ENCODE data around the gene FRMD5.
A peak's percentile ranks its signal among the peaks of the same experiment; 100 is the strongest.

FRMD5 gene

GRCh38 chr15:43919540-43920253, 275.4 kb downstream of the FRMD5 start:
- peak in 1 of 2 experiments; percentile 47 for DNase-seq

- DNase-seq: no peak
Measured at GRCh38 chr15:43918717-43919116, 276.4 kb downstream of the FRMD5 start.

- DNase-seq: no peak
Measured at GRCh38 chr15:43916326-43916660, 278.8 kb downstream of the FRMD5 start.

- DNase-seq: peak in 1 of 2 experiments; percentile 10
Measured at GRCh38 chr15:43915631-43916325, 279.3 kb downstream of the FRMD5 start.

- no peak for DNase-seq
Measured at GRCh38 chr15:43913941-43914340, 281.1 kb downstream of the FRMD5 start.

- DNase-seq: peak in 1 of 2 experiments; percentile 44
Measured at GRCh38 chr15:43913026-43913780, 281.9 kb downstream of the FRMD5 start.

- no peak for DNase-seq
Measured at GRCh38 chr15:43912208-43912607, 282.9 kb downstream of the FRMD5 start.

GRCh38 chr15:43911235-43911781, 283.8 kb downstream of the FRMD5 start:
- DNase-seq: peak in 1 of 2 experiments; percentile 71

GRCh38 chr15:43908516-43909050, 286.5 kb downstream of the FRMD5 start:
- no peak for DNase-seq

- DNase-seq: no peak
Measured at GRCh38 chr15:43905755-43906154, 289.3 kb downstream of the FRMD5 start.

GRCh38 chr15:43903864-43904290, 291.2 kb downstream of the FRMD5 start:
- peak; percentile 58 to 78 for DNase-seq

GRCh38 chr15:43901495-43901894, 293.6 kb downstream of the FRMD5 start:
- no peak for DNase-seq

GRCh38 chr15:43900996-43901395, 294.1 kb downstream of the FRMD5 start:
- DNase-seq: no peak

- DNase-seq: no peak
Measured at GRCh38 chr15:43899928-43900327, 295.1 kb downstream of the FRMD5 start.

GRCh38 chr15:43898891-43899290, 296.2 kb downstream of the FRMD5 start:
- no peak for DNase-seq

GRCh38 chr15:43896543-43896942, 298.5 kb downstream of the FRMD5 start:
- DNase-seq: no peak

- no peak for DNase-seq
Measured at GRCh38 chr15:43895586-43895985, 299.5 kb downstream of the FRMD5 start.

GRCh38 chr15:43893956-43894355, 301.1 kb downstream of the FRMD5 start:
- no peak for DNase-seq

- DNase-seq: no peak
Measured at GRCh38 chr15:43889042-43889441, 306.0 kb downstream of the FRMD5 start.

- no peak for DNase-seq
Measured at GRCh38 chr15:43887901-43888300, 307.2 kb downstream of the FRMD5 start.

- DNase-seq: no peak
Measured at GRCh38 chr15:43886558-43886957, 308.5 kb downstream of the FRMD5 start.

- no peak for DNase-seq
Measured at GRCh38 chr15:43883571-43883970, 311.5 kb downstream of the FRMD5 start.

GRCh38 chr15:43881944-43882343, 313.1 kb downstream of the FRMD5 start:
- DNase-seq: no peak

Data from NCI-H446 (cell line).